Natural killer cell treated with Interleukin-12 subunit alpha and Interleukin-12 subunit beta and Interleukin-15 and Interleukin-18, amount 100 ng/mL, for 72 hours (primary cell): ENCODE results near the gene RIN3. TPM values are rescaled to one million over a fixed set of nuclear protein-coding genes. Genes with fewer than 3 reads are reported as not detected.

Experiments used
- ATAC-seq, 2 donors: fragments of 150-1000 bp; cut with Tn5 transposase in 1 of 2; sonication (Bioruptor Pico), chemical (Tn5 transposase) in 1 of 2; 2 replicates each; pipeline ENCODE4 v1.10.0; 2021
- DNase-seq: peaks from one replicate; pipeline ENCODE4 v3.0.0; 2022; ENCODE audit warnings: low spot score
- H3K27ac Mint-ChIP-seq, 2 donors: 1 replicate in 1 of 2; 2 replicates in 1 of 2; pipeline ENCODE4 v1.8.0; 2022; ENCODE audit warnings: mixed read lengths in 2 of 2, mild to moderate bottlenecking in 1 of 2, moderate library complexity in 1 of 2
- H3K27me3 Mint-ChIP-seq, 2 donors: 1 replicate in 1 of 2; 2 replicates in 1 of 2; pipeline ENCODE4 v1.8.0; 2022; ENCODE audit warnings: mixed read lengths in 2 of 2
- H3K36me3 Mint-ChIP-seq: one replicate; pipeline ENCODE4 v1.8.0; 2022; ENCODE audit warnings: mixed read lengths
- H3K4me1 Mint-ChIP-seq, 2 donors: 1 replicate in 1 of 2; 2 replicates in 1 of 2; pipeline ENCODE4 v1.8.0; 2022; ENCODE audit warnings: low read depth in 2 of 2, mixed read lengths in 2 of 2, mild to moderate bottlenecking in 1 of 2
- H3K4me3 Mint-ChIP-seq: one replicate; pipeline ENCODE4 v1.8.0; 2022; ENCODE audit warnings: mixed read lengths
- H3K9me3 Mint-ChIP-seq: 2 replicates; pipeline ENCODE4 v1.8.0; 2022; ENCODE audit warnings: mixed read lengths
- total RNA-seq, 2 donors: library from RNA; stranded (reverse); gene quantifications; one replicate each; pipeline ENCODE4 v1.2.3, GENCODE V29; 2022

RIN3 gene
- total RNA-seq, 2 donors from 2014 or later, result 151 to 202 TPM

- ATAC-seq, result no peak
- no peaks in the 10 kb centered on the region for H3K27me3 Mint-ChIP-seq
- peaks cover 11% of the 10 kb centered on the region for H3K9me3 Mint-ChIP-seq
- H3K27ac Mint-ChIP-seq, result peak overlapping the region; percentile 93 to 97
- DNase-seq, result no peak
- H3K4me1 Mint-ChIP-seq, result peaks cover 69 to 84% of the 10 kb centered on the region in 2 donors
- H3K4me3 Mint-ChIP-seq, result peak overlapping the region; percentile 66
- H3K36me3 Mint-ChIP-seq, result peaks cover 38% of the 10 kb centered on the region
Measured at GRCh38 chr14:92563765-92564285, 50.2 kb downstream of the RIN3 start.

GRCh38 chr14:92564344-92565039 lies 50.9 kb downstream of the RIN3 start:
- H3K36me3 Mint-ChIP-seq, result peaks cover 38% of the 10 kb centered on the region

GRCh38 chr14:92565040-92565717 lies 51.6 kb downstream of the RIN3 start:
- H3K4me3 Mint-ChIP-seq, result peak overlapping the region; percentile 9
- ATAC-seq, result no peak
- H3K9me3 Mint-ChIP-seq, result peaks cover 11% of the 10 kb centered on the region
- H3K4me1 Mint-ChIP-seq, result peaks cover 70 to 87% of the 10 kb centered on the region in 2 donors
- H3K27ac Mint-ChIP-seq, result peak overlapping the region; percentile 93 to 97
- DNase-seq, result no peak
- peaks cover 38% of the 10 kb centered on the region for H3K36me3 Mint-ChIP-seq
- H3K27me3 Mint-ChIP-seq, result no peaks in the 10 kb centered on the region

More at GRCh38 chr14:92564344-92565039, 50.9 kb downstream of the RIN3 start:
- Mint-ChIP-seq H3K27me3 (no peaks in the 10 kb centered on the region), H3K4me1 (peaks cover 71 to 85% of the 10 kb centered on the region in 2 donors), H3K27ac (peak overlapping the region; percentile 93 to 97), H3K4me3 (peak overlapping the region; percentile 66), H3K9me3 (peaks cover 11% of the 10 kb centered on the region)
- ATAC-seq, result no peak
- no peak for DNase-seq

GRCh38 chr14:92565718-92566115 lies 52.1 kb downstream of the RIN3 start:
- H3K27ac Mint-ChIP-seq, result peak overlapping the region; percentile 93 to 97
- peaks cover 11% of the 10 kb centered on the region for H3K9me3 Mint-ChIP-seq
- peak overlapping the region; percentile 9 for H3K4me3 Mint-ChIP-seq
- ATAC-seq (no peak), DNase-seq (no peak)
- H3K36me3 Mint-ChIP-seq, result peaks cover 38% of the 10 kb centered on the region
- no peaks in the 10 kb centered on the region for H3K27me3 Mint-ChIP-seq
- H3K4me1 Mint-ChIP-seq, result peaks cover 72 to 88% of the 10 kb centered on the region in 2 donors

- no peak for DNase-seq
- Mint-ChIP-seq H3K27ac (peak overlapping the region; percentile 93 to 97), H3K9me3 (peaks cover 11% of the 10 kb centered on the region), H3K4me3 (peak overlapping the region; percentile 20), H3K27me3 (no peaks in the 10 kb centered on the region), H3K36me3 (peaks cover 45% of the 10 kb centered on the region), H3K4me1 (peaks cover 79 to 96% of the 10 kb centered on the region in 2 donors)
- ATAC-seq, result no peak
Measured at GRCh38 chr14:92567173-92567725, 53.7 kb downstream of the RIN3 start.

DNA sequence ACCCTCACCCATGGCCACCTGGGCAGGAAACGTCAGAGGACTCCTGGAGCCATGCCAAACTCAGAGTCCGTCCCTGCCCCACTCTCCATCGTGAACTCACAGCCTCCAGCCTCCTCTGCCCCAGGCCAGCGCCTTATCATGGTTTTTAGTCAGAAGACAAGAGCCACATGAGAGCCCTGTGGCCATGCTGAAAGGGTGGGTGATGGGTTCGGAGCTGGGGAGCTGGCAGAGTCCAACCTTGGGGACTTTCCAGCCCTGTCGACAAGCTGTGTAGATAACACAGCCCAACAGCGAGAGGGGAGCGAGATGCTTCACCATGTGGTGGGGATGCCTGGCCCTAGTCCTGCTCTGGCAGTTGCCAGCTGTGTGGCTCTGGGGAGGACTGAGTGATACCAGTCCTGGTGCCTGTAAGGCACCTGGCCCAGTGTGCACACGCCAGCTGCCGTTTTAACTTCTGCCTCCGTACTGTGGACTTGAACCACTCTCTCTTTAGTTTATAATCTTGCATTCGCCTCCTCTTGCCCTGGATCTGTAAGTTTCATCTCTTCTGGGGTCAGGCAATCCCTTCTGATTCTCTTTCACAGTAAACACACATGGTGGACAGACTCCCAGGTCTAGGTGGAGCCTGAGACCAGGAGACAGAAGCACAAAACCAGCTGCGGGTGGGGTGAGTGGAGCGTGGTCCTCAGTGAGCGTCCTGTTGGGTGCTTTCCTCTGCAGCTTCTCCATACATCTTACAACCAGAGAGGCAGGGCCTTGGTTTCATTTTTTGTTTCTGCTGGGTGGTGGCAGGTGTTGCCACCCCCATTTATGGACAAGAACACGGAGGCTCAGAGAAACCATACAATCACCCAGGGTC lies 55.3 kb downstream of the RIN3 start:
- peak overlapping the region; percentile 86 for H3K4me3 Mint-ChIP-seq
- peak overlapping the region; percentile 93 to 97 for H3K27ac Mint-ChIP-seq
- peaks cover 11% of the 10 kb centered on the region for H3K9me3 Mint-ChIP-seq
- H3K4me1 Mint-ChIP-seq, result peaks cover 76 to 86% of the 10 kb centered on the region in 2 donors
- ATAC-seq, result peak; percentile 90
- peaks cover 41% of the 10 kb centered on the region for H3K36me3 Mint-ChIP-seq
- no peaks in the 10 kb centered on the region for H3K27me3 Mint-ChIP-seq
- DNase-seq, result peak; percentile 84

DNA sequence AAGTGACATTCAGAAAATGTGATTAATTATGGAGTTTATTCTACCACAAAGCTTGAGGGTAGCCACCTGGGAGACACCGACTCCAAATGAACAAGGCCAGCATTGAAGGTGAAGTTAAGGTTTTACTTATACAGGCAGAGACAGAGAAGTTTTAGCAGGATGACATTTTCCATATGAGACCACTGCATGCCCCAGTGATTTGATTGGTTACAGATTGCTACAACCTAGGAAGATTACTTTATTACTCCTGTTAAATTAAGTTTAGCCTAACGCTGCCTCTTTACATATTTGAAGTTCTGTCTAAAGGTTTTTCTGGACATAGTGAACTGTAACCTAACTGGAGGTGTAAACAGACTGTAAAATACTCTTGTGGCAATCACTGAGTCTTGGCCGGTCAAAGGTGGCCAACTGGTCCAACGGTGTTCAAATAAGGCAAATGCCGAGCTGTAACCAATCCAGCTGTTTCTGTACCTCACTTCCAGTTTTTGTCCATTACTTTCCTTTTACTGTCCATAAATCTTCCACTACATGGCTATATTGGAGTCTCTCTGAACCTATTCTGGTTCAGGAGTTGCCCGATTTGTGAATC lies 57.2 kb downstream of the RIN3 start:
- Mint-ChIP-seq H3K27me3 (no peaks in the 10 kb centered on the region), H3K4me1 (peaks cover 72 to 84% of the 10 kb centered on the region in 2 donors), H3K4me3 (peak overlapping the region; percentile 86), H3K9me3 (peaks cover 11% of the 10 kb centered on the region), H3K27ac (peak overlapping the region; percentile 93 to 97), H3K36me3 (peaks cover 30% of the 10 kb centered on the region)
- no peak for DNase-seq
- ATAC-seq, result no peak

GRCh38 chr14:92572050-92572449 lies 58.5 kb downstream of the RIN3 start:
- Mint-ChIP-seq H3K36me3 (peaks cover 21% of the 10 kb centered on the region), H3K4me1 (peaks cover 73 to 87% of the 10 kb centered on the region in 2 donors), H3K9me3 (peaks cover 6% of the 10 kb centered on the region), H3K27me3 (no peaks in the 10 kb centered on the region), H3K4me3 (no peak overlapping the region), H3K27ac (peak overlapping the region; percentile 93 to 97)
- ATAC-seq, result no peak
- DNase-seq, result no peak

GRCh38 chr14:92573761-92574498 lies 60.3 kb downstream of the RIN3 start:
- peak overlapping the region; percentile 51 to 98 for H3K27ac Mint-ChIP-seq
- no peaks in the 10 kb centered on the region for H3K9me3 Mint-ChIP-seq
- DNase-seq, result no peak
- H3K4me1 Mint-ChIP-seq, result peaks cover 77 to 87% of the 10 kb centered on the region in 2 donors
- ATAC-seq, result no peak
- H3K36me3 Mint-ChIP-seq, result peaks cover 27% of the 10 kb centered on the region
- no peak overlapping the region for H3K4me3 Mint-ChIP-seq
- no peaks in the 10 kb centered on the region for H3K27me3 Mint-ChIP-seq

- Mint-ChIP-seq H3K27ac (peak overlapping the region; percentile 97 to 98), H3K27me3 (no peaks in the 10 kb centered on the region), H3K4me1 (peaks cover 78 to 87% of the 10 kb centered on the region in 2 donors), H3K36me3 (peaks cover 37% of the 10 kb centered on the region), H3K4me3 (peak overlapping the region; percentile 62), H3K9me3 (no peaks in the 10 kb centered on the region)
- ATAC-seq (no peak), DNase-seq (no peak)
Measured at GRCh38 chr14:92575061-92575747, 61.6 kb downstream of the RIN3 start.

DNA sequence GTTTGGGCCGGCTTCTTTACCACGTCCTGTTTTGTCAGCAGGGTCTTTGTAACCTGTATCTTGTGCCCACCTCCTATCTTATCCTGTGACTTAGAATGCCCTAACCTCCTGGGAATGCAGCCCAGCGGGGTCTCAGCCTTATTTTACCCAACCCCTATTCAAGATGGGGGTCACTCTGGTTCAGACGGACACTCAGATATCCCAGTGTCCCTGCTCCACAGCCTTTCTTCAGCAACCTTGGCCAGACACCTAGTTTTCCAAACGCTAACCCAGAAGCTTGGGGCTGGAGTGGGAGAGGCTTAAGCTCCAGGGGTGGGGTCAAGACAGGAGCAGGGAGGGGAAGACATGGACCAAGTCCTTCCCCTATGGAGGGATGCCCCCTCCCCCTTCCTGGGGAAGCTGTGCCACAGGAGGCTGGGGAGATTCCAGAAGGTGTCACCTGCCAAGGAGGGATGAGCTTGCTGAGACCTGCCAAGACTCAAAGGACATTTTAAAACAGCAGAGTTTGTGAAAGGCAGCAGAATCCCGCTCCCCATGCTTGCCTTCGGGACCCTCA lies 62.2 kb downstream of the RIN3 start:
- peak overlapping the region; percentile 90 for H3K4me3 Mint-ChIP-seq
- no peak for DNase-seq
- peak overlapping the region; percentile 97 to 98 for H3K27ac Mint-ChIP-seq
- no peak for ATAC-seq
- H3K36me3 Mint-ChIP-seq, result peaks cover 43% of the 10 kb centered on the region
- no peaks in the 10 kb centered on the region for H3K9me3 Mint-ChIP-seq
- H3K27me3 Mint-ChIP-seq, result no peaks in the 10 kb centered on the region
- peaks cover 78 to 87% of the 10 kb centered on the region in 2 donors for H3K4me1 Mint-ChIP-seq

GRCh38 chr14:92577321-92577742 lies 63.8 kb downstream of the RIN3 start:
- Mint-ChIP-seq H3K27ac (peak overlapping the region; percentile 97 to 98), H3K36me3 (peaks cover 37% of the 10 kb centered on the region), H3K27me3 (no peaks in the 10 kb centered on the region), H3K4me3 (peak overlapping the region; percentile 90), H3K4me1 (peaks cover 76 to 85% of the 10 kb centered on the region in 2 donors), H3K9me3 (no peaks in the 10 kb centered on the region)
- ATAC-seq (peak; percentile 68 to 82), DNase-seq (peak; percentile 68)
